GM10248 (cell line): Measurements from ENCODE around the gene DRAXIN.

ENCODE experiments used
- CTCF ChIA-PET: fragments of 300-600 bp; sonication (Branson Sonifier 250); formaldehyde crosslinking; extraction: SDS; loops from one replicate; lab custom pipeline; 2021; ENCODE audit warnings: antibody characterized with exemption; lab: Yijun Ruan, JAX
- POLR2A ChIA-PET: fragments of 350-650 bp; sonication (Branson Sonifier 250); formaldehyde crosslinking; extraction: SDS; loops from one replicate; lab custom pipeline; 2020; ENCODE audit warnings: antibody characterized with exemption; lab: Yijun Ruan, JAX
- DNase-seq: peaks from one replicate; pipeline ENCODE4 v3.0.0; 2012; ENCODE audit errors: extremely low spot score
- CTCF ChIP-seq: IDR thresholded peaks from 2 replicates; pipeline ENCODE4 v1.5.1; 2012; ENCODE audit warnings: mild to moderate bottlenecking, low read depth; ENCODE audit errors: extremely low read depth, missing control alignments, control extremely low read depth

The DRAXIN gene

GRCh38 chr1:11753555-11754208 lies 62.2 kb downstream of the DRAXIN start:
- CTCF ChIA-PET = no interaction called here
- POLR2A ChIA-PET = no interaction called here
- DNase-seq = no peak
- TF ChIP-seq CTCF = no peak

- ChIA-PET POLR2A (no interaction called here), CTCF (interaction anchor here (1.0 kb wide), 1 partner anchor 516 kb away, joined by 3 read pairs; no protein-coding TSS in a partner anchor)
- no peak for TF ChIP-seq CTCF
- no peak for DNase-seq
Observed at GRCh38 chr1:11757047-11757446, 65.5 kb downstream of the DRAXIN start.

- no peak for TF ChIP-seq CTCF
- no peak for DNase-seq
- CTCF ChIA-PET = interaction anchor here (1.9 kb wide), 1 partner anchor 10 kb away, joined by 6 read pairs; no protein-coding TSS in a partner anchor
- POLR2A ChIA-PET = no interaction called here
Observed at GRCh38 chr1:11759791-11760190, 68.3 kb downstream of the DRAXIN start.

- CTCF ChIA-PET = no interaction called here
Observed at GRCh38 chr1:11761285-11761684, 69.8 kb downstream of the DRAXIN start.

GRCh38 chr1:11761988-11762406 lies 70.5 kb downstream of the DRAXIN start, which contains the start of gene C1orf167:
Gene C1orf167 (plus strand): TSS chr1:11762193. CDS start chr1:11764401, 2,208 bp downstream.
- POLR2A ChIA-PET = no interaction called here

More at GRCh38 chr1:11761285-11761684, 69.8 kb downstream of the DRAXIN start:
- no peak for DNase-seq
- POLR2A ChIA-PET = no interaction called here
- TF ChIP-seq CTCF = no peak

GRCh38 chr1:11764115-11764514 lies 72.6 kb downstream of the DRAXIN start:
- CTCF ChIA-PET = no interaction called here
- POLR2A ChIA-PET = no interaction called here
- no peak for DNase-seq
- TF ChIP-seq CTCF = no peak

More at GRCh38 chr1:11761988-11762406, 70.5 kb downstream of the DRAXIN start, which contains the start of gene C1orf167:
- CTCF ChIA-PET = no interaction called here
- no peak for DNase-seq
- TF ChIP-seq CTCF = no peak
